Karpas-422 (cell line): ENCODE data around the gene HOXB7. TPM values are rescaled to one million over a fixed set of nuclear protein-coding genes. Genes with fewer than 3 reads are reported as not detected.

Experiments used
- DNase-seq: peaks from one replicate; pipeline ENCODE4 v3.0.0-alpha.2; 2015
- H2AFZ ChIP-seq: fragments of 200-600 bp; sonication (generic); 2 replicates; pipeline ENCODE4 v1.6.1; 2014; ENCODE audit warnings: antibody characterized with exemption, low read length, mixed read lengths
- H3K27ac ChIP-seq: fragments of 200-600 bp; sonication (generic); 2 replicates; pipeline ENCODE4 v1.5.1; 2014; ENCODE audit warnings: mild to moderate bottlenecking, low read length, moderate library complexity
- H3K27me3 ChIP-seq: fragments of 200-600 bp; sonication (generic); 2 replicates; pipeline ENCODE4 v1.6.1; 2014; ENCODE audit warnings: low read length, mixed read lengths
- H3K36me3 ChIP-seq: fragments of 200-600 bp; sonication (generic); 2 replicates; pipeline ENCODE4 v1.6.1; 2014; ENCODE audit warnings: low read length, mixed read lengths; ENCODE audit not compliant: insufficient read depth
- H3K4me1 ChIP-seq: fragments of 200-600 bp; sonication (generic); 2 replicates; pipeline ENCODE4 v1.6.1; 2014; ENCODE audit warnings: mild to moderate bottlenecking, low read length, mixed read lengths
- H3K4me2 ChIP-seq: fragments of 200-600 bp; sonication (generic); 2 replicates; pipeline ENCODE4 v1.6.1; 2014; ENCODE audit warnings: low read length, low read depth, mild to moderate bottlenecking; ENCODE audit not compliant: poor library complexity, severe bottlenecking
- H3K4me3 ChIP-seq: fragments of 200-600 bp; sonication (generic); 2 replicates; pipeline ENCODE4 v1.5.1; 2014; ENCODE audit warnings: mild to moderate bottlenecking, antibody characterized with exemption, low read length, mixed read lengths
- H3K79me2 ChIP-seq: fragments of 200-600 bp; sonication (generic); 2 replicates; pipeline ENCODE4 v1.6.1; 2014; ENCODE audit warnings: mild to moderate bottlenecking, low read length, mixed read lengths
- H3K9ac ChIP-seq: fragments of 200-600 bp; sonication (generic); 2 replicates; pipeline ENCODE4 v1.6.0; 2014; ENCODE audit warnings: low read length
- H3K9me2 ChIP-seq: fragments of 200-600 bp; sonication (generic), shearing (Covaris generic); replicated peaks from 2 replicates; pipeline ENCODE4 v1.6.0; 2014; ENCODE audit warnings: mild to moderate bottlenecking, low read length, moderate library complexity; ENCODE audit not compliant: insufficient read depth
- H3K9me3 ChIP-seq: fragments of 300-700, 200-600 bp; sonication (generic); 2 replicates; pipeline ENCODE4 v1.6.1; 2014; ENCODE audit warnings: low read length, mixed read lengths
- H4K20me1 ChIP-seq: fragments of 200-600 bp; sonication (generic); 2 replicates; pipeline ENCODE4 v1.6.1; 2014; ENCODE audit warnings: mild to moderate bottlenecking, antibody characterized with exemption, low read length, low read depth; ENCODE audit not compliant: insufficient read depth
- total RNA-seq: library from RNA; depleted of rRNA; stranded (reverse); fragments of >200 nt; shearing (Covaris generic); gene quantifications from 2 replicates; pipeline ENCODE4 v1.2.3, GENCODE V29; 2014; ENCODE audit warnings: low replicate concordance

Gene HOXB7
- total RNA-seq, 1 experiment from 2014 or later, result 9.7 TPM

- no peaks in the 10 kb centered on the region for H3K36me3 ChIP-seq
- no peaks in the 10 kb centered on the region for H3K79me2 ChIP-seq
- H3K4me3 ChIP-seq, result peak overlapping the region; percentile 82
- DNase-seq, result no peak
- H3K9me3 ChIP-seq, result no peaks in the 10 kb centered on the region
- H3K9me2 ChIP-seq, result no peaks in the 10 kb centered on the region
- 0 out of 2 replicates have a peak overlapping the region, but pooled peaks have one; percentile 54 for H2AFZ ChIP-seq
- H3K27ac ChIP-seq, result no peak overlapping the region
- peak overlapping the region; percentile 98 for H3K4me2 ChIP-seq
- peak overlapping the region; percentile 92 for H3K9ac ChIP-seq
- H3K27me3 ChIP-seq, result no peaks in the 10 kb centered on the region
- no peaks in the 10 kb centered on the region for H4K20me1 ChIP-seq
- H3K4me1 ChIP-seq, result peaks cover 43% of the 10 kb centered on the region
Measured at GRCh38 chr17:48613862-48614694, 3.3 kb upstream of the HOXB7 start.

GRCh38 chr17:48612854-48613691 lies 2.3 kb upstream of the HOXB7 start:
- DNase-seq, result peak; percentile 82
- peak overlapping the region; percentile 98 for H3K4me2 ChIP-seq

DNA sequence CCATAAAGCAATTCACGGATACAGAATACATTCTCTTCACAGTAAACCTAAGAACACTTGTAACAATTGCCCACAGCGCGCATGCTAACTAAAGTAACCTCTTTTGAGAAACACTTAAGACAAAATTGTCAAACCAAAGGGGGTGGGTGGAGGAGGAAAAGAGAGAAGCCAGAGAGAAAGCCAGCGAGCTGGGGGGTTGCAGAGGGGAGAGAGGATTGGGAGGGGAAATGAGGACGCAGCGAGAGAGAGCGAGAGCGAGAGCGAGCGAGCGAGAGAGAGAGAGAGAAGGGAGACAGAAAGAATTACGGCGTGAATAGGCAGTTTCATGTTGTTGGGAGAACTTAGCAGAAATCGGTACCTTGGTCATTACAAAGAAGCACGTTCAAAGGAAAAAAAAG lies 1.6 kb upstream of the HOXB7 start:
- H3K27ac ChIP-seq, result peak overlapping the region; percentile 82
- H3K27me3 ChIP-seq, result no peaks in the 10 kb centered on the region
- H3K4me1 ChIP-seq, result peaks cover 45% of the 10 kb centered on the region
- peak overlapping the region; percentile 82 for H2AFZ ChIP-seq
- H3K9ac ChIP-seq, result peak overlapping the region; percentile 92
- no peaks in the 10 kb centered on the region for H3K79me2 ChIP-seq
- no peaks in the 10 kb centered on the region for H3K9me2 ChIP-seq
- no peaks in the 10 kb centered on the region for H3K9me3 ChIP-seq
- peak; percentile 75 for DNase-seq
- no peaks in the 10 kb centered on the region for H4K20me1 ChIP-seq
- H3K36me3 ChIP-seq, result no peaks in the 10 kb centered on the region
- peak overlapping the region; percentile 82 for H3K4me3 ChIP-seq
- peak overlapping the region; percentile 98 for H3K4me2 ChIP-seq

More at GRCh38 chr17:48612854-48613691, 2.3 kb upstream of the HOXB7 start:
- Histone ChIP-seq H3K9me3 (no peaks in the 10 kb centered on the region), H3K36me3 (no peaks in the 10 kb centered on the region), H3K4me1 (peaks cover 45% of the 10 kb centered on the region), H2AFZ (peak overlapping the region; percentile 97), H3K9me2 (no peaks in the 10 kb centered on the region), H3K27me3 (no peaks in the 10 kb centered on the region), H3K9ac (peak overlapping the region; percentile 92), H3K79me2 (no peaks in the 10 kb centered on the region), H3K4me3 (peak overlapping the region; percentile 82), H3K27ac (peak overlapping the region; percentile 82), H4K20me1 (no peaks in the 10 kb centered on the region)

DNA sequence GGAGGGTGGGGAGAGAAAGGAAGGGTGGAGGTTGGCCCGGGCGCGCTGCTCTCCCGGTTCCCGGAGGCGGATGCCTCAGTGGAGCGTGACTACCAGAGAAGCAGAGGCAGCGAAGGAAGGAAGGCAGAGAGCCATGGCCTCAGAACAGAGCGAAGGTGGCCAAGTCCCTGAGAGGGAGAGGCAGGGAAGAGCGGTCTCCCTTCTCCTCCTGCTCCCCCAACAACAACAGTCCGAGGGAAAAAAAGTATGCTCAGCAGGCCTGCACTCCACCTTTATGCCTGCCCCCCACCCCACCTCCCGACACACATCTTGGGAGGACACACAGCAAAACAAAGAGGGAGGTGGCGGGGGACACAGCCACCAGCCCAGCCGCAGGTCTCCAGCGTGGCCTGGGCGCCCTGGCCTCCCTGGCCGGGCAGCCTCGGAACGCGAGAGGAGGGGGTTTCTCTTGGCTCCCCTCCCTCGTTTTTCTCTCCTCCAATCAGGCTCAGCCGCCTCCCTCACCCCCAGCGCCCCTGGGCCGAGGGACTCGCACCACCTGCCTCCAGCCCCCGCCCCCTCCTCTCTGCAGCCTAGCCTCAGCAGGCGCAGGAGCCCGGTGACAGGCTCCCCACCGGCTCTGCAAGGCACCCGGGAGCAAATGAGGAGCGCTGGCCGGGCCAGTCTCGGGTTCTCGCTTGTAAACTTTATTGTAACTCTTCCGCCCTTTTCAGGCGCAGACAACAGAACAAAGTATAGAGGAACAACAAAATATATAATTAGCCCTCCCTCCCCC lies 1.1 kb upstream of the HOXB7 start:
- H3K79me2 ChIP-seq, result no peaks in the 10 kb centered on the region
- H3K4me1 ChIP-seq, result peaks cover 45% of the 10 kb centered on the region
- peak overlapping the region; percentile 92 for H3K9ac ChIP-seq
- H3K9me3 ChIP-seq, result no peaks in the 10 kb centered on the region
- no peaks in the 10 kb centered on the region for H3K36me3 ChIP-seq
- peak overlapping the region; percentile 82 for H3K4me3 ChIP-seq
- peak overlapping the region; percentile 98 for H3K4me2 ChIP-seq
- no peaks in the 10 kb centered on the region for H4K20me1 ChIP-seq
- peak overlapping the region; percentile 48; the same call in 1 of the 2 replicates for H2AFZ ChIP-seq
- no peaks in the 10 kb centered on the region for H3K27me3 ChIP-seq
- no peaks in the 10 kb centered on the region for H3K9me2 ChIP-seq
- peak overlapping the region; percentile 82 for H3K27ac ChIP-seq
- peak; percentile 77 for DNase-seq

DNA sequence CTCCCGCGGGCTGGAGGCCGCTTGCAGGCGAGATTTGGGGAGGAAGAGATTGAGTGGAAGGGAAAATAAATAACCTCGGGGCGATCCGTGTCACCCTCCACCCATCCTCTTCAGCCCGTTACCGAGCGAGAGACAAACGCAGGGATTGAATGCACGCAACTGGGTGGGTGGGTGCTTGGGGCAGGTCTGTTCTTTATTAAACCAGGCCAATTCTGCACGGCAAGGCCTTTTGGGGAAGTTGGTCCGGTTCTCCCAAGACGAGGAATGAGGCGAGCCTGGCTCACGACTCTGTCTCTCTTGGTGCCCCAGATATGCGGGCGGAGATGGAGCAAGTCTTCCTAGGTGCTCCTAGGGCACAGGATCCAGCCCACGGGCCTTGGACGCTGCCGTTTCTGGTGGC lies 396 bp upstream of the HOXB7 start:
- no peaks in the 10 kb centered on the region for H4K20me1 ChIP-seq
- H3K4me3 ChIP-seq, result peak overlapping the region; percentile 82
- no peaks in the 10 kb centered on the region for H3K27me3 ChIP-seq
- peaks cover 45% of the 10 kb centered on the region for H3K4me1 ChIP-seq
- H2AFZ ChIP-seq, result peak overlapping the region; percentile 95
- H3K4me2 ChIP-seq, result peak overlapping the region; percentile 98
- peak overlapping the region; percentile 82 for H3K27ac ChIP-seq
- H3K79me2 ChIP-seq, result no peaks in the 10 kb centered on the region
- H3K9me3 ChIP-seq, result no peaks in the 10 kb centered on the region
- H3K9ac ChIP-seq, result peak overlapping the region; percentile 92
- no peaks in the 10 kb centered on the region for H3K9me2 ChIP-seq
- H3K36me3 ChIP-seq, result no peaks in the 10 kb centered on the region
- peak; percentile 73 for DNase-seq

GRCh38 chr17:48609759-48610281 lies 997 bp downstream of the HOXB7 start:
- H2AFZ ChIP-seq, result peak overlapping the region; percentile 95; the same call in 1 of the 2 replicates
- peaks cover 45% of the 10 kb centered on the region for H3K4me1 ChIP-seq

GRCh38 chr17:48609033-48609432 lies 1.8 kb downstream of the HOXB7 start:
- H4K20me1 ChIP-seq, result no peaks in the 10 kb centered on the region
- H3K4me1 ChIP-seq, result peaks cover 52% of the 10 kb centered on the region
- no peak overlapping the region for H3K27ac ChIP-seq
- no peaks in the 10 kb centered on the region for H3K79me2 ChIP-seq
- H3K4me2 ChIP-seq, result peak overlapping the region; percentile 98
- H3K36me3 ChIP-seq, result no peaks in the 10 kb centered on the region
- H3K9me3 ChIP-seq, result no peaks in the 10 kb centered on the region
- no peaks in the 10 kb centered on the region for H3K9me2 ChIP-seq
- peak; percentile 51 for DNase-seq
- no peak overlapping the region; the same call in 1 of the 2 replicates for H3K4me3 ChIP-seq
- 0 out of 2 replicates have a peak overlapping the region, but pooled peaks have one; percentile 92 for H3K9ac ChIP-seq
- no peaks in the 10 kb centered on the region for H3K27me3 ChIP-seq
- no peak overlapping the region for H2AFZ ChIP-seq

More at GRCh38 chr17:48609759-48610281, 997 bp downstream of the HOXB7 start:
- Histone ChIP-seq H3K4me2 (peak overlapping the region; percentile 98), H3K4me3 (peak overlapping the region; percentile 82), H4K20me1 (no peaks in the 10 kb centered on the region), H3K36me3 (no peaks in the 10 kb centered on the region), H3K9me3 (no peaks in the 10 kb centered on the region), H3K9me2 (no peaks in the 10 kb centered on the region), H3K27ac (no peak overlapping the region), H3K9ac (peak overlapping the region; percentile 92), H3K79me2 (no peaks in the 10 kb centered on the region), H3K27me3 (no peaks in the 10 kb centered on the region)
- no peak for DNase-seq
